Measurements from ENCODE around the gene PEAR1. TPM values are rescaled to one million over a fixed set of nuclear protein-coding genes. Genes with fewer than 3 reads are reported as not detected.
A peak's percentile ranks its signal among the peaks of the same experiment; 100 is the strongest.

The PEAR1 gene
- total RNA-seq, 1 donor from 2014 or later: 17.9 TPM

DNA sequence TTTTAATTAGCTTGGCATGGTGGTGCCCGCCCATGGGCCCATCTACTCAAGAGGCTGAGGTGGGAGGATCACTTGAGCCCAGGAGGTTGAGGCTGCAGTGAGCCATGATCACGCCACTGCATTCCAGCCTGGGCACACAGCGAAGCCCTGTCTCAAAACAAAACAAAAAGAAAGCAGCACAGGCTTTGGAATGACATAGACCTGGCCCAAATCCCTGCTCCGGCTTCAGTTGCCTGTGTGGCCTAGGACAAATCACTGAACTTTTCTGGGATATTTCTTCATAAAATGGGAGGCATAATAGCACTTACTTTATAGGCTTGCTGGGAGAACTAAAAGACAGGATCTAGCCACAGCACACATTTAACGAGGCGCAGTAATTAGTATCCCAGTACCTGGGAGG is 2.4 kb downstream of the PEAR1 start:
- Histone ChIP-seq H3K36me3 (no peaks in the 10 kb centered on the region), H3K4me1 (peaks cover 63% of the 10 kb centered on the region), H3K27ac (no peak overlapping the region), H3K9me3 (no peaks in the 10 kb centered on the region), H3K4me3 (peak overlapping the region; percentile 63), H3K27me3 (peaks cover 14% of the 10 kb centered on the region)
- ATAC-seq (no peak), DNase-seq (no peak)
- intact Hi-C loops (cut with DNase I): no loop called here
- TF ChIP-seq, protein P1, sequence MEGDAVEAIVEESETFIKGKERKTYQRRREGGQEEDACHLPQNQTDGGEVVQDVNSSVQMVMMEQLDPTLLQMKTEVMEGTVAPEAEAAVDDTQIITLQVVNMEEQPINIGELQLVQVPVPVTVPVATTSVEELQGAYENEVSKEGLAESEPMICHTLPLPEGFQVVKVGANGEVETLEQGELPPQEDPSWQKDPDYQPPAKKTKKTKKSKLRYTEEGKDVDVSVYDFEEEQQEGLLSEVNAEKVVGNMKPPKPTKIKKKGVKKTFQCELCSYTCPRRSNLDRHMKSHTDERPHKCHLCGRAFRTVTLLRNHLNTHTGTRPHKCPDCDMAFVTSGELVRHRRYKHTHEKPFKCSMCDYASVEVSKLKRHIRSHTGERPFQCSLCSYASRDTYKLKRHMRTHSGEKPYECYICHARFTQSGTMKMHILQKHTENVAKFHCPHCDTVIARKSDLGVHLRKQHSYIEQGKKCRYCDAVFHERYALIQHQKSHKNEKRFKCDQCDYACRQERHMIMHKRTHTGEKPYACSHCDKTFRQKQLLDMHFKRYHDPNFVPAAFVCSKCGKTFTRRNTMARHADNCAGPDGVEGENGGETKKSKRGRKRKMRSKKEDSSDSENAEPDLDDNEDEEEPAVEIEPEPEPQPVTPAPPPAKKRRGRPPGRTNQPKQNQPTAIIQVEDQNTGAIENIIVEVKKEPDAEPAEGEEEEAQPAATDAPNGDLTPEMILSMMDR (IDR thresholded peaks at IDR 0.05): no peak

DNA sequence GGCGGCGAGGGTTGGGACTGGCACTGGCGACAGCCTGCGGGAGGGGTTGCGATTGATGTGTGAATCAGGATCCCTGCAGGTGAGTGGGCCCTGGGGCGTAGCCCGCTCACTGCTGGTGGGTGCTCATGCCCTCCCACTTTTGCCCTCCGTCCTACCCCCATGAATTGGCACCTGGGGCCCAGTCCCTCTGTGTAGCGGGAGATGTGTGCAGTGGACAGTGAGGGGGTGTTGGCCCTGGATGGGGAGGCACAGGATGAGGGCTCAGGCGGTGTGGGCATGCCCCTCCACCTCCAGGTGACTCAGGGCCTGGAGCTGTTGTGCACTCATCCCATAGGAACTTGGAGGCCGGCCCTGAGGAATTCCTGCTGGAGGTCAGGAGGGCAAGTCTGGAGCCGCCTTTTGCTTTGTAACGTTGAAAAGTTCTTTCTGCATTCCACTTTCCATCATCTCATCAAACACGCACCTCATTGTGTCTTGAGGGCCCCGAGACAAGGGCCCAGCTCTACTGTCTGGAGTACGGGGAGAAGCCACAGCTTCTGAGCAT is 3.0 kb downstream of the PEAR1 start:
- TF ChIP-seq, protein P1 (IDR thresholded peaks at IDR 0.05): no peak
- Histone ChIP-seq H3K27me3 (peaks cover 14% of the 10 kb centered on the region), H3K4me3 (peak overlapping the region; percentile 1), H3K9me3 (no peaks in the 10 kb centered on the region), H3K27ac (peak overlapping the region; percentile 58), H3K4me1 (peaks cover 65% of the 10 kb centered on the region), H3K36me3 (no peaks in the 10 kb centered on the region)
- ATAC-seq (no peak), DNase-seq (no peak)
- intact Hi-C loops (cut with DNase I): no loop called here

DNA sequence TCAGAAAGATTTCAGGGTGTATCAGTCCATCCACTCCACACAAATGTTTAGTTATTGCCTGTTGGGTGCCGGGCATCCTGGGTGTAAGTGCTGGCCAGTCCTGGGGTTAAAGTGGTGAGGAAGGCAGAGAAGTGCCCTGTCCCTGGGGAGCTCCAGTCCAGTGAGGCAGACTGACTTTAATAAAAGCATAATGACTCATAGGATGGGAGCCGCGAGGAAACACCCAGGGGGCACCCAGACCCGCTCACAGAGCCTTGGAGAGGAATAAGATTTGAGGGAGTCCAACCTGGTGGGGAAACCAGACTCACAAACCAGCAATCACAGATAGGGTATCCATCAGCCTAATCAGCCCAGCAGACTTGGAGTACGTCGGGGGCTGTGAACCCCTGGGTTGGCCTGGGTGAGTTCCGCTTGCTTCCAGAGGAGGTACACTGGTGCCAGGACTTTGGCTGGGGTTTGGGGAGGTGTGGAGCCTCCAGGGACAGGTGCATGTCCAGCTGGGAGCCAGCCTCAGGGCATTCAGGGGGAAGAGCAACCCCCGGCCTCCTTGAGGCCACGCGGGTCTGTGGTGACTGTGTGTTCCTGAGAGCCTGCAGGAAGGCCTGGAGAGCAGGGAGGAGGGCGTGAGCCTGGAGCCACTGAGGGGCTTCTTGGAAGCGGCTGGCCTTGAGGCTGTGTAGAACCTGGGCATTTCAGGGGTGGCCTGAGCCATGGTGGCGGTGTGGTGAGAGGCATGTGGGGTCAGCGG is 3.7 kb downstream of the PEAR1 start:
- Histone ChIP-seq H3K27ac (peak overlapping the region; percentile 63), H3K27me3 (peaks cover 14% of the 10 kb centered on the region), H3K4me3 (peak overlapping the region; percentile 26), H3K36me3 (no peaks in the 10 kb centered on the region), H3K9me3 (no peaks in the 10 kb centered on the region), H3K4me1 (peaks cover 70% of the 10 kb centered on the region)
- TF ChIP-seq, protein P1 (IDR thresholded peaks at IDR 0.05): no peak
- ATAC-seq (no peak), DNase-seq (no peak)
- intact Hi-C loops (cut with DNase I): no loop called here

DNA sequence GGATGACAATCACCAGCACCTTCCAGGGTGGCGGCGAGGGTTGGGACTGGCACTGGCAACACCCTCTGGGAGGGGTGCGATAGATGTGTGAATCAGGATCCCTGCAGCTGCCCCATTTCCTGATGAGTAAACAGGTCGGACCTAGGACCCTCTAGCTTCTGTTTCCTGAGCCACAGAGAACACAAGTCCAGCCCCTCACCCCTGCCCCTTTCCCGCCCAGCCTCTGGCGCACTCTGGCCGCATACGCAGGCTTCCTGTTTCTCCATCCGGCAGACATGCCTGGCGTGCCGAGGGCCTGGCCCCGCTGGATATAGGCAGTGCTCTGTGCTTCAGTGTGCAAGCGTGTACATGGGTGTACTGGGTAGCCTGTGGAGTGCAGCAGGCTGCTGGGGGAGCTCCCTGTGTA is 4.6 kb downstream of the PEAR1 start:
- peak overlapping the region; percentile 26 for H3K4me3 ChIP-seq
- no peaks in the 10 kb centered on the region for H3K9me3 ChIP-seq
- no peak for DNase-seq
- peak overlapping the region; percentile 63 for H3K27ac ChIP-seq
- intact Hi-C loops (cut with DNase I): no loop called here
- TF ChIP-seq, protein P1 (IDR thresholded peaks at IDR 0.05): no peak
- no peaks in the 10 kb centered on the region for H3K36me3 ChIP-seq
- H3K4me1 ChIP-seq: peaks cover 68% of the 10 kb centered on the region
- ATAC-seq: peak; percentile 42
- peaks cover 12% of the 10 kb centered on the region for H3K27me3 ChIP-seq

DNA sequence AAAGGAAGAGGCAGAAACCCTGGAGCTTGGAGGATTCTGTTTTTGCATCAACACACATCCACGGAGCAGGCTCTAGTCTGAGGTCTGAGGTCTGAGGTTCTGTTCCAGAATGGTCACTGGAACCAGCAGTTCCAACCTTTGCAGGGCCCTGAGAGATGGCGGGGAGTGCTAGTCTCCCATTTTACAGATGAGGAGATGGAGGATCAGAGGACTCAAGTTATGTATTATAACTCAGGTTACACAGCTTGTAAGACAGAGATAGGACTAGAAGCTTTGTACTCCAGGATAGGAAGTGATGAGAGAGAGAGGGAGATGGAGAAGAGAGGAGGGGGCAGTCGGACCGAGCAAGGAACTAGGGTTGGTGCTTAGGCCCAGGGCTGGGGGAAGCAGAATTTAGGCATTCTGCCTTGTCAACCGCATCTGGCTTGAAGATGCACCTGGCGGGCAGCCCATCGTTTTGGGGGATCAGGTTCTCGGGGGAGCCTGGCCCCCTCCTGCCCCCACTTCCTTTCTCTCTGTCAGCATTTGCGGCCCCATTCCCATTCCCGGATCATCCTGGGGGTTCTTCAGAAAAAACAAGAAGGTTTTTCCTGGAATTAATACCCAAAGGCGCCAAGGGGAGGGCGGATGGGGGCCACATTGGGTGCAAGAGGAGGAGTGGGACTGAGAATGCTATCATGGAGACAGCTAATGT is 5.6 kb downstream of the PEAR1 start:
- no peak overlapping the region for H3K4me3 ChIP-seq
- TF ChIP-seq, protein P1 (IDR thresholded peaks at IDR 0.05): no peak
- intact Hi-C loops (cut with DNase I): no loop called here
- H3K4me1 ChIP-seq: peaks cover 67% of the 10 kb centered on the region
- ATAC-seq (no peak), DNase-seq (no peak)
- H3K27ac ChIP-seq: peak overlapping the region; percentile 63
- no peaks in the 10 kb centered on the region for H3K36me3 ChIP-seq
- no peaks in the 10 kb centered on the region for H3K9me3 ChIP-seq
- peaks cover 2% of the 10 kb centered on the region for H3K27me3 ChIP-seq

All from upper lobe of right lung (tissue), 1 donor.